Kidney (tissue), 14 donors: ENCODE data around the gene SLC6A15. TPM values are rescaled to one million over a fixed set of nuclear protein-coding genes. Genes with fewer than 3 reads are reported as not detected.

ENCODE experiments used
- DNase-seq, 5 donors: peaks; one replicate each; pipeline ENCODE4 v3.0.0-alpha.2; 2013 to 2020
- FAIRE-seq: peaks from 2 replicates; lab custom pipeline; 2012; peaks lifted over from hg19 to GRCh38; lab: Jason Lieb, UNC
- H3K27ac ChIP-seq, 2 donors: one replicate each; pipeline ENCODE4 v1.7.0; 2013; ENCODE audit warnings: low read depth in 2 of 2, low read length in 2 of 2, inconsistent platforms in 1 of 2
- H3K27me3 ChIP-seq: one replicate; pipeline ENCODE4 v1.7.1; 2013; ENCODE audit warnings: low read length, inconsistent platforms; ENCODE audit not compliant: control insufficient read depth, insufficient read depth
- H3K36me3 ChIP-seq, 3 donors: one replicate each; pipeline versions ENCODE4 v1.7.0 to v1.7.1; 2013; ENCODE audit warnings: low read length in 3 of 3, control low read depth in 1 of 3, inconsistent platforms in 1 of 3; ENCODE audit not compliant: insufficient read depth in 3 of 3, control insufficient read depth in 2 of 3
- H3K4me1 ChIP-seq, 3 donors: one replicate each; pipeline versions ENCODE4 v1.7.0 to v1.7.1; 2013; ENCODE audit warnings: low read length in 3 of 3, inconsistent platforms in 1 of 3, low read depth in 1 of 3; ENCODE audit not compliant: control insufficient read depth in 2 of 3, insufficient read depth in 2 of 3
- H3K4me3 ChIP-seq, 3 donors: one replicate each; pipeline versions ENCODE4 v1.7.0 to v1.8.1; 2013; ENCODE audit warnings: low read length in 3 of 3, control low read depth in 1 of 3, inconsistent platforms in 1 of 3
- H3K9ac ChIP-seq, 3 donors: one replicate each; pipeline versions ENCODE4 v1.7.0 to v1.7.1; 2013; ENCODE audit warnings: low read length in 3 of 3, control low read depth in 1 of 3, inconsistent platforms in 1 of 3
- H3K9me3 ChIP-seq, 3 donors: one replicate each; pipeline versions ENCODE4 v1.7.0 to v1.7.1; 2013; ENCODE audit warnings: low read length in 3 of 3, control low read depth in 1 of 3, inconsistent platforms in 1 of 3; ENCODE audit not compliant: control insufficient read depth in 2 of 3, insufficient read depth in 1 of 3
- intact Hi-C: fragments of 100-400 bp; cut with DNase I; formaldehyde crosslinking; loops from one replicate; pipeline ENCODE4 v1.11.1; 2022
- polyA plus RNA-seq: library from polyadenylated mRNA; stranded (reverse); fragments of 350-450 nt; fragmentation: Illumina TruSeq; extraction: RNeasy Lipid Tissue Mini Kit (QIAGEN cat#74804); gene quantifications from one replicate; pipeline ENCODE4 v1.2.3, GENCODE V29; 2014; ENCODE audit warnings: low read depth, low replicate concordance; ENCODE audit not compliant: insufficient read depth
- total RNA-seq: library from RNA; stranded (reverse); fragmentation: NEBNext Ultra II Directional; extraction: Animal tissue kit (Norgen Biotek cat#: 25700); gene quantifications from one replicate; pipeline ENCODE4 v1.2.1, GENCODE V29; 2021
- TF ChIP-seq, protein P1 (sequence below): IDR thresholded peaks from 3 replicates; pipeline ENCODE4 v1.5.1; 2012; ENCODE audit warnings: mild to moderate bottlenecking, moderate library complexity, borderline replicate concordance; ENCODE audit not compliant: insufficient read depth; ENCODE audit errors: extremely low read depth
- donor health status: control.
- donor health status: control.
- donor health status: control.
- donor health status: control.
- donor health status: control.
- donor health status: DM: yes; HTN: yes; CAD: no.
- donor health status: Normal renal cell carcinoma (clear cell type).

SLC6A15 gene
- total and polyA plus RNA-seq, 2 donors from 2014 or later = 0.28 TPM; not detected in 1

GRCh38 chr12:84954415-84954814 is 41.8 kb upstream of the SLC6A15 start:
- intact Hi-C loops = no loop called here
- Histone ChIP-seq H3K9me3 (no peaks in the 10 kb centered on the region), H3K36me3 (no peaks in the 10 kb centered on the region), H3K27me3 (no peaks in the 10 kb centered on the region), H3K4me1 (no peaks in the 10 kb centered on the region), H3K27ac (no peak overlapping the region), H3K9ac (no peak overlapping the region), H3K4me3 (no peak overlapping the region)
- FAIRE-seq (no peak), DNase-seq (no peak)
- TF ChIP-seq, protein P1, sequence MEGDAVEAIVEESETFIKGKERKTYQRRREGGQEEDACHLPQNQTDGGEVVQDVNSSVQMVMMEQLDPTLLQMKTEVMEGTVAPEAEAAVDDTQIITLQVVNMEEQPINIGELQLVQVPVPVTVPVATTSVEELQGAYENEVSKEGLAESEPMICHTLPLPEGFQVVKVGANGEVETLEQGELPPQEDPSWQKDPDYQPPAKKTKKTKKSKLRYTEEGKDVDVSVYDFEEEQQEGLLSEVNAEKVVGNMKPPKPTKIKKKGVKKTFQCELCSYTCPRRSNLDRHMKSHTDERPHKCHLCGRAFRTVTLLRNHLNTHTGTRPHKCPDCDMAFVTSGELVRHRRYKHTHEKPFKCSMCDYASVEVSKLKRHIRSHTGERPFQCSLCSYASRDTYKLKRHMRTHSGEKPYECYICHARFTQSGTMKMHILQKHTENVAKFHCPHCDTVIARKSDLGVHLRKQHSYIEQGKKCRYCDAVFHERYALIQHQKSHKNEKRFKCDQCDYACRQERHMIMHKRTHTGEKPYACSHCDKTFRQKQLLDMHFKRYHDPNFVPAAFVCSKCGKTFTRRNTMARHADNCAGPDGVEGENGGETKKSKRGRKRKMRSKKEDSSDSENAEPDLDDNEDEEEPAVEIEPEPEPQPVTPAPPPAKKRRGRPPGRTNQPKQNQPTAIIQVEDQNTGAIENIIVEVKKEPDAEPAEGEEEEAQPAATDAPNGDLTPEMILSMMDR = no peak

- DNase-seq = no peak
- Histone ChIP-seq H3K27ac (no peak overlapping the region), H3K4me3 (no peak overlapping the region), H3K36me3 (no peaks in the 10 kb centered on the region), H3K9me3 (no peaks in the 10 kb centered on the region), H3K27me3 (no peaks in the 10 kb centered on the region), H3K9ac (no peak overlapping the region), H3K4me1 (no peaks in the 10 kb centered on the region)
- intact Hi-C loops = no loop called here
- FAIRE-seq = no peak
- TF ChIP-seq, protein P1 = no peak
Measured at GRCh38 chr12:84950971-84951546, 38.5 kb upstream of the SLC6A15 start.

DNA sequence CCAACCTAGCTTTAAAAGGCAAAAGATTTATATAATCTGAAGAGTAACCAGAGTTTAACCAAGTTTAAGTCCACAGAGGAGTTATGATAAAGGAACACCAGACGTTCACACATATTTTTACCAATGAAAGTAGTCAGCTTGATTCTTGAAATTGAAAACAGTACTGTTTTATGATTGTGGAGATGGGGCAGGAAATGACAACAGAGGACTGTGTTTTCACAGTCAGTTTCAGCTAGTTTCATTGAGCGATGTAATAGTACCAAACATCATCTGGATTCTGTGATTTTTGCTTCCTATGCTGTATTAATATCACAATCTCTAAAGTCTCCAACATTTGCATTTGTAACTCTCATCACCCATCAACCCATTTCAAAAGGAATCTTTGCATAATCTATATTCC is 34.2 kb upstream of the SLC6A15 start:
- no peak overlapping the region for H3K27ac ChIP-seq
- H3K9me3 ChIP-seq = no peaks in the 10 kb centered on the region
- H3K9ac ChIP-seq = no peak overlapping the region
- intact Hi-C loops = no loop called here
- FAIRE-seq = no peak
- no peaks in the 10 kb centered on the region for H3K4me1 ChIP-seq
- H3K36me3 ChIP-seq = no peaks in the 10 kb centered on the region
- DNase-seq = no peak
- H3K4me3 ChIP-seq = no peak overlapping the region
- no peaks in the 10 kb centered on the region for H3K27me3 ChIP-seq
- TF ChIP-seq, protein P1 = no peak

GRCh38 chr12:84937415-84937814 is 24.8 kb upstream of the SLC6A15 start:
- FAIRE-seq (no peak), DNase-seq (no peak)
- H3K27me3 ChIP-seq = no peaks in the 10 kb centered on the region
- H3K27ac ChIP-seq = no peak overlapping the region
- no peaks in the 10 kb centered on the region for H3K9me3 ChIP-seq
- intact Hi-C loops = no loop called here
- TF ChIP-seq, protein P1 = no peak
- H3K4me3 ChIP-seq = no peak overlapping the region
- no peaks in the 10 kb centered on the region for H3K4me1 ChIP-seq
- no peak overlapping the region for H3K9ac ChIP-seq
- H3K36me3 ChIP-seq = no peaks in the 10 kb centered on the region
